ENCODE measurements around the gene INAVA.

INAVA gene, protein sequence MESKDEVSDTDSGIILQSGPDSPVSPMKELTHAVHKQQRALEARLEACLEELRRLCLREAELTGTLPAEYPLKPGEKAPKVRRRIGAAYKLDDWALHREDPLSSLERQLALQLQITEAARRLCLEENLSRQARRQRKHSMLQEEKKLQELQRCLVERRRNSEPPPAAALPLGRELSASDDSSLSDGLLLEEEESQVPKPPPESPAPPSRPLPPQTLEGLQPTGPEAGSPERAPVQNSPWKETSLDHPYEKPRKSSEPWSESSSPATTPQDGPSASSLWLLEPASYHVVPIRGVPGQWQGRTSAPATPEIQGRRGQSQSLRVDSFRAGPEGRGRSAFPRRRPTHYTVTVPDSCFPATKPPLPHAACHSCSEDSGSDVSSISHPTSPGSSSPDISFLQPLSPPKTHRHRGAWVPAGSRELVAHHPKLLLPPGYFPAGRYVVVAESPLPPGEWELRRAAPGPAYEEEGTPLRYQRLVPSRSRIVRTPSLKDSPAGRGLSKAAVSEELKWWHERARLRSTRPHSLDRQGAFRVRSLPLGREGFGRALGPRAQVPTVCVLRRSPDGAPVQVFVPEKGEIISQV

DNA sequence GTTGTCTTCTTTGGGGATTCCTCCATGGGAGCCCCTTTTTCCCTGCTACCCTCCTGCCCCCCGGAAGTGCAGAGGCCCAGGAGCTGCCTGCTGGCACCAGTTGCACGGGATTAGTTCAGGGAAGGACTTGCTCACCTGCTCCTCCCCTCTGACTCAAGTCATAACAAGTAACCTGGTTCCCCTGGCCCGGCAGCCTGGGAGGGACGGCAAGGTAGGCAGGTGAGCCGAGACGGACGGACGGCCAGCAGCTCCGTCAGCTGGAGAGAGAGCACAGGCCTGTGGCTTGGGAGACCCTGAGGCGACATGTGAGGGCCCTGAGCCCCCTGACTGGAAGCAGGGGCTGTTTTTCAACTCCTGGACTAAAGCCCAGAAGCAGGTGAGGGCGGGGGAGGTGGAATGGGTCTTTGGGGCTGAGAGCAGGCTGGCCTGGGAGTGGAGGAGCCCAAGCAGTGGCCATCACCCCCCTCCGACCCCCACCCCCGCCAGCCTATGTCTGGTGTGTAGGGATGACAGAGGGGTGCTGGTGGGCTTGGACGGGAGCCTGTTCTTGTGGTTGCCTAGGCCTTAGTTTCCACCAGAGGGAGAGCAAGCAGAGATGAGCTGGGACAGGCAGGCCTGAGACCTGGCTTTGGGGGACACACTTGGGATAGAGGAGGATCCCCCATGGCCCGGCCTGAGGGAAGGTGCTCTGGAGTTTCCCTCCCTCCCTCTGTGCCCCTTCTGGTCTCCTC, at the start of gene INAVA:
INAVA (plus strand) TSS at position 189 of the 731 bp plus-strand sequence. CDS start 3,501 bp downstream, outside the sequence.
- DNase-seq = no peak

GRCh38 chr1:200845360-200845759, 49.3 kb upstream of the INAVA start:
- no peak for DNase-seq

GRCh38 chr1:200846398-200846797, 48.3 kb upstream of the INAVA start:
- DNase-seq = no peak

DNA sequence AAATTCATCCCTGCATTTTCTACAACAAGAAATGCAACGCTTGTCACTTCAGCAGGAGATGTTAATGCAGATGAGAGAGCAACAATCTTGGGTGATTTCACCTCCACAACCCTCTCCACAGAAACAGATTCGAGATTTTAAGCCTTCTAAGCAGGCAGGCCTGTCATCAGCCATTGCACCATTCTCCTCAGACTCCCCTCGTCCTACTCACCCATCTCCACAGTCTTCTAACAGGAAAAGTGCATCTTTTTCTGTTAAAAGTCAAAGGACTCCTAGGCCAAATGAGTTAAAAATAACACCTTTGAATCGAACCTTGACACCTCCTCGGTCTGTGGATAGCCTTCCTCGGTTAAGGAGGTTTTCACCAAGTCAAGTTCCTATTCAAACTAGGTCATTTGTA, 45.3 kb upstream of the INAVA start:
- no peak for DNase-seq

DNA sequence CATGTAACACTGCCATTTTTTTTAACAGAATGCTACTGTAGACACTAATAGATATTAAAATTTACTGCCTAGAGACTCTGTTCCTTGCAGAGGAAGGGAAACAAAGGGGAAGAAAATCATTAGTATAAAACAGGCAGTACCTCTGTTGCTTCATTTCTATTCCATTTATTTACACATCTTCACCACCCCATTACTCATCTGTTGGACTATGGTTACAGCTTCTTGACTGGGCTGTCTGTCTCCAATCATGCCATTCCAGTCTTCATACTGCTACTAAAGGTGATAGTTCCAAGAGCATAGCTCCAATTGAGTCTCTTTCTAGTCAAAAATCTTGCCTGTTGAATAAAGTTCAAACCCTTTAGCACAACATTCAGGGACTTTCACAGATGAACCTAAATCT, 44.1 kb upstream of the INAVA start:
- no peak for DNase-seq

GRCh38 chr1:200856716-200857357, 37.9 kb upstream of the INAVA start:
- no peak for DNase-seq

- DNase-seq = no peak
These were observed 36.9 kb upstream of the INAVA start for GRCh38 chr1:200857804-200858203.

GRCh38 chr1:200861937-200862647, 32.6 kb upstream of the INAVA start:
- DNase-seq = no peak

GRCh38 chr1:200862713-200863415, 31.8 kb upstream of the INAVA start:
- DNase-seq = peak; percentile 70

DNA sequence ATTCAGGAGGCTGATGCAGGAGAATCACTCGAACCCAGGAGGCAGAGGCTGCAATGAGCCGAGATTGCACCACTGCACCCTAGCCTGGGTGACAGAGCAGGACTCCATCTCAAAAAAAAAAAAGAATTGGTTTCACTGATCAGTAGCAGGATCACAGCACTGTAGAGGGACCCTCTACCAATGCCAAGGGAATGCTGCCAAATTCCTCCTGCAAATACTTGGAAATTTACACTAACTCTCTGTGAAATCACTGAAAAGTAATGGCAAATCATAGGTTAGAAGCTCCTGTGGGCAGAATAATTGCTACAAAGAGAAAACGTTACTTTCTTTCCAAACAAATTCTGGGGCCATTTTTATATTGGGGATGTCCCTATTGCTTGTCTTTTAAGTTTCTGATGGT, 28.6 kb upstream of the INAVA start:
- no peak for DNase-seq

GRCh38 chr1:200866521-200866920, 28.2 kb upstream of the INAVA start:
- DNase-seq = no peak

- DNase-seq = no peak
These were observed 27.5 kb upstream of the INAVA start for GRCh38 chr1:200867018-200867811.

DNA sequence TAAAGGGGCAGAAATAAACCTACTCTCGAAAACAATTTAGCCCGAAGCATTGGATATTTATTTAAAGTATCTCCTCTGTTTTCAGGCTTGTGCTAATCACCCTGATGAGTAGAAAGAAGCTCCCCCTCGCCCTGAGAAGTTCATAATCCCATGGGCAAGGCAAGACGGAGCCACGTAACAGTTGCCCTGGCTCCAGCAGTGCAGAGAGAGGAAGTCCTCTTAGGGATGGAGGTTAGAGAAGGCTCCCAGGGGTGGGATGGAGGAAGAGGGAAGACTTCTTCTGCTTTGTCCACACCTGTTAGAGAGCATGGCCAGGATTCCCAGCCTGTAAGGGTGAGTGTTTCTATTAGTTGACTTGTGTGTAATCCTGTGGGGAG, 25.3 kb upstream of the INAVA start:
- DNase-seq = no peak

GRCh38 chr1:200869753-200870391, 24.8 kb upstream of the INAVA start:
- DNase-seq = no peak

- DNase-seq = no peak
These were observed 22.1 kb upstream of the INAVA start, which contains the start of gene GPR25 for GRCh38 chr1:200872446-200873115. GPR25 (plus strand) TSS chr1:200872981; CDS start chr1:200873038, 57 bp downstream.

GRCh38 chr1:200873116-200873670, 21.5 kb upstream of the INAVA start:
- no peak for DNase-seq

- DNase-seq = no peak
These were observed 20.9 kb upstream of the INAVA start for GRCh38 chr1:200873671-200874397.

GRCh38 chr1:200874694-200875093, 20.0 kb upstream of the INAVA start:
- no peak for DNase-seq

DNA sequence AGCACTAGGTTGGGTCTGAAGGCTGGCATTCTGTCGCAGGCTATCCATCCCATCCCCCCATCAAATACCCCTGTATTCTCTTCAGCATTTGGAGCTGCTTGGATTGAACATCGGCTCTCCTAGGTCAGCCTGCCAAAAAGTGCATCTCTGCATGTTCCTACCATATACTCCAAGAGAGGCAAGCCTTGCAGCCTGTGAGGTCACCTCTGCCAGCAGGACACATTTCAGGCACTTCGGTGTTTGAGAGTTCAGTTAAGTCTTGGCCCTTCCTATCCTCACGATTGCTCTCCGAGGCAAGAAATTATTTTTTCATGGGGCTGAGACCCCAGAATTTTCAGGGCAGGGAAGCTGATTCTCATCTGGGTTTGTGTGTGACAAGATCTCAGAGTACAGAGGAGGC, 19.3 kb upstream of the INAVA start:
- DNase-seq = no peak
